Anterior cingulate cortex (tissue), 58 donors: Measurements from ENCODE around the gene CDK19.
A peak's percentile ranks its signal among the peaks of the same experiment; 100 is the strongest.
"Not testable (repeated sequence)": the region's sequence is repeated elsewhere in the genome, so short reads cannot be mapped to it uniquely, and the experiment has no call there.

Experiments
- DNase-seq, 58 donors: peaks; one replicate each; lab custom pipeline; 2025; lab: John Stamatoyannopoulos, UW

The CDK19 gene

DNA sequence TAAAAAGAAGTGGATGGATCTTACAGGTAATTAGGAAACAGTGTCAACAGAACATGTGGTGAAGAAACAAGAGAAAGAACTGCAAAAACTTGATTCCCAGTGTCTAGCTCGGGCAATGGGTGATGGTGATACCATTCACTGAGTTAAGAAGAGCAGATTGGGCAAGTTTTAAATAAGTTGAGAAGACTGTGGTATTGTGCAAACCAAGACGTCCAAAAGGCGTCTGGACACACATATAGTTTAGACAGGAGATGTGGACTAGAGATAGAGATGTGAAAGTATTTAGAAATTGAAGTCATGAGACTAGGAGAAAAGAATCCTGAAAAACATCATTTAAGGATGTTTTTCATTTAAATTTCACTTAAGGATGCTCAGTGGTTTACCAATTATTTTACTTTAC lies 53.9 kb downstream of the CDK19 start:
- DNase-seq = no peak

- DNase-seq = no peak
Observed at GRCh38 chr6:110760589-110760988, 54.7 kb downstream of the CDK19 start.

DNA sequence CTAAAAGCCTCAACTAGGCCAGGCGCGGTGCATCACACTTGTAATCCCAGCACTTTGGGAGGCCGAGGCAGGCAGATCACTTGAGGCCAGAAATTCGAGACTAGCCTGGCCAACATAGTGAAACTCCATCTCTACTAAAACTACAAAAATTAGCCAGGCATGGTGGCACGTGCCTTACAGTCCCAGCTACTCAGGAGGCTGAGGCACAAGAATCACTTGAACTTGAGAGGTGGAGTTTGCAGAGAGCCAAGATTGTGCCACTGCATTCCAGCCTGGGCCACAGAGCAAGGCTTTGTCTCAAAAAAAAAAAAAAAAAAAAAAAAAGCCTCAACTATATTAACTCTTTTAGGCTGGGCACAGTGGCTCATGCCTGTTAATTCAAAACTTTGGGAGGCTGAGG lies 55.2 kb downstream of the CDK19 start:
- not testable (repeated sequence) for DNase-seq

DNA sequence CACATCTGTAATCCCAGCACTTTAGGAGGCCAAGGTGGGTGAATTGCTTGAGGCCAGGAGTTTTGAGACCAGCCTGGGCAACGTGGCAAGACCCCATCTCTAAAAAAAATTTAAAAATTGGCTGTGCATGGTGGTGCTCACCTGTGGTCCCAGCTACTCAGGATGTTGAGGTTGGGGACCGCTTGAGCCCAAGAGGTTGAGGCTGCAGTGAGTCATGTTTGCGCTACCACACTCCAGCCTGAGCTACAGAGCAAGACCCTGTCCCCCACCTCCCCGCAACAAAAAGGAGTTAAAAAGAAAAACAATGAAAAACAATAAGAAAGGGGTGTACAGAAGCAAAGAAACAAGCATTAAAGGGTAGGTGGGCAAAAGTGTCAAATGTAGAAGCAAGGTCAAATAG lies 57.3 kb downstream of the CDK19 start:
- no peak for DNase-seq

GRCh38 chr6:110756817-110757216 lies 58.5 kb downstream of the CDK19 start:
- DNase-seq = no peak

DNA sequence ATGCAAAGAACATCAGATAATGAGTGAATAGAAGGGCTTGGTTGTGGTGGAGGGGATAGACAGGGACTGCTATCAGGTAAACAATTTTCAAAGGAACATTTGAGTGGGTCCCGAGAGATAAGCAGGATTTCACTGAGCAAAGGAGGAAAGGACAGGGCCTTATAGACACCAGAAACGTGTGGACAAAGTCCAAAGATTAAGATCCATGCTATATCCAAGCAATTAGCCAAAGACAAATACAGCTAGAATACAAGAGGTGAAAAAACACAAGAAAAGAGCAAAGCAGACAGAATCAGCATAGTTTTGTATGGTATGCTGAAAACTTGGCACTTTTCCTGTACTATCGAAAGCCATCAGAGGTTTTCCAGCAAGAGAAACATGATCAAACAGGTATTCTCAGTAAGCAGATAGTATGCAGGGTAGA lies 59.8 kb downstream of the CDK19 start:
- DNase-seq = no peak

DNA sequence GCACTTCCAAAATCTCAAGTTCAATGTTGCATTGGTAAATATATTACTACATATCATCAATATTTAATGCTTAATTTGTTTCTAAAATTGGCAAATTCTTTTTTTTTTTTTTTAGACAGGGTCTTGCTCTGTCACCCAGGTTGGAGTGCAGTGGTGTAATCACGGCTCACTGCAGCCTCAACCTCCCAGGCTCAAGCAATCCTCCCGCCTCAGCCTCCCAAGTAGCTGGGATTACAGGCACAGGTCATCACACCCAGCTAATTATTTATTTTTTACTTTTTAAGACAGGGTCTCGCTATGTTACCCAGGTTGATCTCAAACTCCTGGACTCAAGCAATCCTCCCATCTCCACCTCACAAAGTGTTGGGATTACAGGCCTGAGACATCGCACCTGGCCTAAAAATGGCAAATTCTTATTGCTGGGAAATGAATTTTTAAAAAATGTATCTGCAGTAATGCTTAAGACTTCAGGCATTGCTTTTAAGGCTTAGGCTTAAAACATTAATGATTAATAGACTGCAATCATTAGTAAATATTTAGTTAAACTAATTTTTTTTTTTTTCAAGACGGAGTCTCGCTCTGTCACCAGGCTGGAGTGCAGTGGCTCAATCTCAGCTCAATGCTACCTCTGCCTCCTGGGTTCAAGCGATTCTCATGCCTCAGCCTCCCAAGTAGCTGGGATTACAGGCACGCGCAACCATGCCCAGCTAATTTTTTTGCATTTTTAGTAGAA lies 61.2 kb downstream of the CDK19 start:
- not testable (repeated sequence) for DNase-seq

GRCh38 chr6:110748453-110748852 lies 66.8 kb downstream of the CDK19 start:
- DNase-seq = no peak

DNA sequence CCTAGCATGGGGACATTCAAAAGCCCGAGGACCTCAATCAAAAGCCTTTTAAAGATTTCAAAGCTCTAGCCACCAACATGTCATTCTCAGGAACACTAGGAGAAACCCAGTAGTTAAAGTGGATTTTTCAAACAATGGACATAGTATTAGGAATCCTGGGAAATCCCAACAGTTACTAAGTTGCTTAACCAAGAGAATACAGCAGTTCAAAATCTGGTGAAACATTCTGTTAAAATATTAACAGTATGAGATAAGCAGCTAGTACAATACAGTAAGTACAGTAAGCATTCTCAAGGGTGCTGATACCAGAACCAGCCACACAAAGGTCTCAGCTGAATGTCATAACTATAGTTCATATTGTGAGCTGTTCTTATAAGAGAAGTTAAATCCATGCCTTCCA lies 68.6 kb downstream of the CDK19 start:
- no peak for DNase-seq

GRCh38 chr6:110744991-110745390 lies 70.3 kb downstream of the CDK19 start:
- no peak for DNase-seq

GRCh38 chr6:110742552-110742951 lies 72.7 kb downstream of the CDK19 start:
- DNase-seq = not testable (repeated sequence)

DNA sequence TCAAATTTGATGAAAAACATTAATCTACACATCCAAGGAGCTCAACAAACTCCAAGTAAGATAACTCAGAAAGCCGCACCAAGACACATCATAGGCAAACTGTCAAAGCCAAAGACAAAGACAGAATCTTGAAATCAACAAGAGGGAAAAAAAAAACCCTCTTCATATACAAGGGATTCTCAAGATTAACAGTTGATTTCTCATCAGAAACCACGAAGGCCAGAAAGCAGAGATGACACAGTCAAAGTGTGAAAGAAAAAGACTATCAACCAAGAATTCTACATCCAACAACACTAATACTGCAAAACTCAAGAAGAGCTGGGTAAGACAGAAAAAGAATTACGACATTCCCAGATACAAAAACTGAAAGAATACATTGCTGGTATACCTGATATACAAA lies 73.8 kb downstream of the CDK19 start:
- DNase-seq = no peak

- DNase-seq = peak in 1 of 58 donors; percentile 29
Observed at GRCh38 chr6:110738899-110739365, 76.3 kb downstream of the CDK19 start.

DNA sequence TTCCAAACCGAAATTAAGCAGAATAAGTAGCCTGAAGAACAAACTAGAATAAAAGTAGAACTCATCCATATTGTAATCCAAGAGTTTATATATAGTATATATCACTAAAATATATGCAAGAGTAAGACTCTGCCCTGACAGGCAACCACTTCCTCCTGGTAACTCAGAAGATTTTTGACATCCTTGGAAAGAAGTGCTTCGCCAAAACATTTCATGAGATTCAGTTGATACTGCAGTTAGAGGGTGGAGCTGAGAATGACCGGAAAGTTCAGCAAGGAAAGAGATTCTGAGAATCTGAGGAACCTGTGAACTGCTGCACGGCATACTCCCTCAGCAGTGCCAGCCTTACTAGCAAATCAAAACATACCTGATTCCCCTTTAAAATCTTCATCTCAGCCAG lies 79.6 kb downstream of the CDK19 start:
- DNase-seq = no peak

- DNase-seq = no peak
Observed at GRCh38 chr6:110731898-110732297, 83.4 kb downstream of the CDK19 start.

DNA sequence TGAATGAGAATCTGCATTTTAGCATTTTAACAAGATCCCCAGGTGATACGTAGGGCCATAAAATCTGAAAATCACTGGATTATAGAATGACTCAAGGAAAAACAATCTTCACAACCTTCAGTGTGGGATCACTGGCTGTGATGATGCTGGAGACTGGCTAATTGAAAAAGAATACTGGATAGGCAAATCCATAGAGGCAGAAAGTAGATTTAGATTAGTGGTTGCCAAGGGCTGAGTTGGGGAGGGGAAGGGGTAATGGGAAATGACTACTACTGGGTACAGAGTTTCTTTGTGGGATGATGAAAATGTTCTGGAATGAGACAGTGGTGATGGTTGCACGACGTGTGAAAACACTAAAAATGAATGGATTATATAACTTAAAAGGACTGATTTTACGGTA lies 84.1 kb downstream of the CDK19 start:
- no peak for DNase-seq

GRCh38 chr6:110728501-110728900 lies 86.8 kb downstream of the CDK19 start:
- peak in 5 of 58 donors; percentile 3 to 19 (median 7) for DNase-seq

GRCh38 chr6:110723017-110723416 lies 92.3 kb downstream of the CDK19 start:
- DNase-seq = no peak

DNA sequence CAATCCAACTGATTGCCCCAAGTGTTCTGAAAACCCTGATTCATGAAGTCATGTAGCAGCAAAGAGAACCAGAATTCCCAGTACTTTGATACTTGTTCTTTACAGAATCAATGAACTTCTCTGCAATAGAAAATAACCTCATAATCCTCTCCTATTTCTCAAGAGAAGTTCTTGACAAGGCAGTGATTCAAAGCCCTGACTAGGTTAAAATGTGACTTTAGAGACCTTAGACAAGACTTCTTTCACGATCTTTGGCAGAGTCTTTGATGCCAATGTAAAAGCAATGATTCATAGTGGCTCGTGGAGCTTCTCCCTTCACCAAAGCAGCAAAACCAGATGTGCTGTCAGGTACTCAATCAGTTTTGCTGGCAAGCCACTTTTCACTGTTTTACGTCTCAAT lies 95.2 kb downstream of the CDK19 start:
- peak in 1 of 58 donors; percentile 43 for DNase-seq

- not testable (repeated sequence) for DNase-seq
Observed at GRCh38 chr6:110719601-110720000, 95.7 kb downstream of the CDK19 start.

GRCh38 chr6:110714143-110714542 lies 101.1 kb downstream of the CDK19 start:
- DNase-seq = no peak

GRCh38 chr6:110712238-110712637 lies 103.0 kb downstream of the CDK19 start:
- no peak for DNase-seq

GRCh38 chr6:110710115-110710514 lies 105.2 kb downstream of the CDK19 start:
- DNase-seq = no peak
